Panc1 (cell line): Measurements from ENCODE around the gene HOXA11. TPM values are rescaled to one million over a fixed set of nuclear protein-coding genes. Genes with fewer than 3 reads are reported as not detected.

Experiments used
- ATAC-seq: fragments of 200-7000 bp; cut with Tn5 transposase; 2 replicates; pipeline ENCODE4 v1.9.1; 2020; ENCODE audit warnings: mild to moderate bottlenecking, moderate library complexity
- BruUV-seq: library from RNA; stranded (reverse); fragments of 400-500 nt; replicated peaks from 2 replicates; lab custom pipeline; 2021; lab: Mats Ljungman, UMichigan
- CTCF ChIA-PET: fragments of 300-600 bp; sonication (Branson Sonifier 250); formaldehyde crosslinking; loops from one replicate; lab custom pipeline; 2022; ENCODE audit warnings: antibody characterized with exemption; lab: Charles Lee
- POLR2A ChIA-PET: fragments of 300-600 bp; sonication (Branson Sonifier 250); formaldehyde crosslinking; loops from one replicate; lab custom pipeline; 2022; ENCODE audit warnings: antibody characterized with exemption; lab: Charles Lee
- DNase-seq: peaks from one replicate; pipeline ENCODE4 v3.0.0-alpha.2; 2010; ENCODE audit warnings: low read depth, low spot score
- H3K27ac ChIP-seq: 2 replicates; pipeline ENCODE4 v1.5.1; 2011; ENCODE audit warnings: mild to moderate bottlenecking, low read length, inconsistent platforms
- H3K27me3 ChIP-seq: fragments of 200-500 bp; sonication (Bioruptor generic); 2 replicates; pipeline ENCODE4 v1.6.0; 2014; ENCODE audit warnings: low read length, inconsistent platforms; ENCODE audit not compliant: control insufficient read depth, insufficient read depth
- H3K36me3 ChIP-seq: fragments of 200-500 bp; sonication (Bioruptor generic); 2 replicates; pipeline ENCODE4 v1.5.1; 2014; ENCODE audit warnings: inconsistent platforms, mild to moderate bottlenecking, low read length, moderate library complexity; ENCODE audit not compliant: control insufficient read depth, insufficient read depth
- H3K4me1 ChIP-seq: 2 replicates; pipeline ENCODE4 v1.5.1; 2011; ENCODE audit warnings: inconsistent platforms, mild to moderate bottlenecking, low read length, moderate library complexity; ENCODE audit not compliant: control insufficient read depth, insufficient read depth
- H3K4me3 ChIP-seq, 2 experiments: 2 replicates each; pipeline ENCODE4 v1.5.1; 2011 to 2012; ENCODE audit warnings: low read depth in 2 of 2, low read length in 2 of 2, mild to moderate bottlenecking in 2 of 2, inconsistent platforms in 1 of 2, moderate library complexity in 1 of 2
- H3K9me3 ChIP-seq: fragments of 200-500 bp; sonication (Bioruptor generic); 2 replicates; pipeline ENCODE4 v1.5.1; 2014; ENCODE audit warnings: low read depth, mild to moderate bottlenecking, inconsistent platforms, low read length, moderate library complexity; ENCODE audit not compliant: control insufficient read depth, insufficient read depth
- POLR2AphosphoS5 ChIP-seq: IDR thresholded peaks from 2 replicates; pipeline ENCODE4 v1.6.1; 2012; ENCODE audit warnings: mild to moderate bottlenecking, low read depth, low read length, moderate library complexity
- SIN3A ChIP-seq: IDR thresholded peaks from 2 replicates; pipeline ENCODE4 v1.6.1; 2012; ENCODE audit warnings: low read depth, mild to moderate bottlenecking, low read length, moderate library complexity, borderline replicate concordance; ENCODE audit not compliant: insufficient read depth
- TCF7L2 ChIP-seq: IDR thresholded peaks from 2 replicates; pipeline ENCODE4 v1.6.1; 2011; ENCODE audit warnings: mild to moderate bottlenecking, low read depth, low read length, inconsistent platforms
- in situ Hi-C: cut with HindIII; loops from 2 replicates; pipeline ENCODE4 v1.10.0; 2016; ENCODE audit warnings: low sequenced_read_pairs, low pct_unique_long_range_greater_than_20kb
- intact Hi-C: fragments of 100-400 bp; cut with micrococcal nuclease; formaldehyde crosslinking; loops from one replicate; pipeline ENCODE4 v1.10.0; 2022; ENCODE audit not compliant: unreplicated experiment
- total RNA-seq: library from RNA; stranded (reverse); gene quantifications from one replicate; pipeline ENCODE4 v1.2.1, GENCODE V29; 2021; ENCODE audit not compliant: unreplicated experiment
- TF ChIP-seq, protein P1 (sequence below): fragments of 450-650 bp; IDR thresholded peaks from 2 replicates; pipeline ENCODE4 v1.5.1; 2017; ENCODE audit warnings: mild to moderate bottlenecking
- TF ChIP-seq, protein P2 (sequence below), 2 experiments: IDR thresholded peaks; 2 replicates each; pipeline ENCODE4 v1.6.1; 2011 to 2012; ENCODE audit warnings: low read depth in 2 of 2, control low read depth in 1 of 2, low read length in 1 of 2, mild to moderate bottlenecking in 1 of 2, moderate library complexity in 1 of 2; ENCODE audit not compliant: insufficient read depth in 1 of 2

HOXA11 gene
- total RNA-seq, 1 experiment from 2014 or later: 0.57 TPM

DNA sequence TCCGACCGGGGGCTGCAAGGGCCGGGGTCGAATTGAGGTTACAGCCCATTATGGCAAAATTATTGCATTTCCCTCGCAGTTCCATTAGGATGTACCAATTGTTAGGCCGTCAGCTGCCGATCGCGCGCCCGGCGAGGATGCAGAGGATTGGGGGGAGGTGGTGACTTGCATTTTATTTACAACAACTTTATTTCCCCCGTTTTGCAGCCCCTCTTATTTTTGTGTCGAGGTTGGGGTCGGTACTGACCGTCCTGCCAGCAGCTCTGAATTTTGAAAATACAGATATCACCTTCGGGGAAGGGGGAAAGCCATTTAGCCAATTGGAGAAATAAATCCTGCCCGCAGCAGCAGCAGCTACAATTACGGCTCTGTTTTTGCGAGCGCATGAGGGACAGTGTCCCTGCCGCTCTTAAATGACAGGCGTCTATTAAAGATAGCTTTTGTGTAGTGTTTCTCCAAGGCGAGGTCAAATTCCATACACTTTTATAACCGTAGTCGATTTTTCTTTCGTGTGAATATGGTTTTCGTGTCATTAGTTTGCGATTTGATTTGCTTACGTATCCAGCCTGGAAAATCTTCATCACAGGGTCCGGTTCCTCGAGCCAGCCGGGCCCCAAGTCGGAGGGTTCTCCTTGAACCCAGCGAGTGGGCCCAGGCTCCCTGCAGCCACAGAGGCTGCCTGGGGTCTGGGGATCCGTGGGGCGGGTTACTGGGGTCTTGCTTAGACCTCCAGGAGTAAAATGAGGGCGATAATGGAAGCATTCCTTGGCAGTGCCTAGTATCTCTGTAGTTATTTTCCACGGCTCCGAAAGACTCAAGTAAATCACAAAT, 40.9 kb downstream of the HOXA11 start:
- H3K36me3 ChIP-seq: no peaks in the 10 kb centered on the region
- CTCF ChIA-PET: interaction anchor here (2.7 kb wide), 1 partner anchor 462 kb away, joined by 9 read pairs; no protein-coding TSS in a partner anchor
- POLR2A ChIA-PET: no interaction called here
- BruUV-seq: no TSS peak
- ATAC-seq (no peak), DNase-seq (no peak)
- H3K4me1 ChIP-seq: peaks cover 21% of the 10 kb centered on the region
- in situ Hi-C loops: loop anchor here (5.0 kb wide), 1 partner anchor 287 kb away; no protein-coding TSS in a partner anchor
- H3K27me3 ChIP-seq: no peaks in the 10 kb centered on the region
- TF ChIP-seq, protein P1, sequence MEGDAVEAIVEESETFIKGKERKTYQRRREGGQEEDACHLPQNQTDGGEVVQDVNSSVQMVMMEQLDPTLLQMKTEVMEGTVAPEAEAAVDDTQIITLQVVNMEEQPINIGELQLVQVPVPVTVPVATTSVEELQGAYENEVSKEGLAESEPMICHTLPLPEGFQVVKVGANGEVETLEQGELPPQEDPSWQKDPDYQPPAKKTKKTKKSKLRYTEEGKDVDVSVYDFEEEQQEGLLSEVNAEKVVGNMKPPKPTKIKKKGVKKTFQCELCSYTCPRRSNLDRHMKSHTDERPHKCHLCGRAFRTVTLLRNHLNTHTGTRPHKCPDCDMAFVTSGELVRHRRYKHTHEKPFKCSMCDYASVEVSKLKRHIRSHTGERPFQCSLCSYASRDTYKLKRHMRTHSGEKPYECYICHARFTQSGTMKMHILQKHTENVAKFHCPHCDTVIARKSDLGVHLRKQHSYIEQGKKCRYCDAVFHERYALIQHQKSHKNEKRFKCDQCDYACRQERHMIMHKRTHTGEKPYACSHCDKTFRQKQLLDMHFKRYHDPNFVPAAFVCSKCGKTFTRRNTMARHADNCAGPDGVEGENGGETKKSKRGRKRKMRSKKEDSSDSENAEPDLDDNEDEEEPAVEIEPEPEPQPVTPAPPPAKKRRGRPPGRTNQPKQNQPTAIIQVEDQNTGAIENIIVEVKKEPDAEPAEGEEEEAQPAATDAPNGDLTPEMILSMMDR: peak; percentile 55
- no peak for TF ChIP-seq POLR2AphosphoS5
- peak overlapping the region; percentile 41 to 58 for H3K4me3 ChIP-seq
- intact Hi-C loops: no loop called here
- no peaks in the 10 kb centered on the region for H3K9me3 ChIP-seq
- H3K27ac ChIP-seq: peak overlapping the region; percentile 10; the same call in 1 of the 2 replicates

DNA sequence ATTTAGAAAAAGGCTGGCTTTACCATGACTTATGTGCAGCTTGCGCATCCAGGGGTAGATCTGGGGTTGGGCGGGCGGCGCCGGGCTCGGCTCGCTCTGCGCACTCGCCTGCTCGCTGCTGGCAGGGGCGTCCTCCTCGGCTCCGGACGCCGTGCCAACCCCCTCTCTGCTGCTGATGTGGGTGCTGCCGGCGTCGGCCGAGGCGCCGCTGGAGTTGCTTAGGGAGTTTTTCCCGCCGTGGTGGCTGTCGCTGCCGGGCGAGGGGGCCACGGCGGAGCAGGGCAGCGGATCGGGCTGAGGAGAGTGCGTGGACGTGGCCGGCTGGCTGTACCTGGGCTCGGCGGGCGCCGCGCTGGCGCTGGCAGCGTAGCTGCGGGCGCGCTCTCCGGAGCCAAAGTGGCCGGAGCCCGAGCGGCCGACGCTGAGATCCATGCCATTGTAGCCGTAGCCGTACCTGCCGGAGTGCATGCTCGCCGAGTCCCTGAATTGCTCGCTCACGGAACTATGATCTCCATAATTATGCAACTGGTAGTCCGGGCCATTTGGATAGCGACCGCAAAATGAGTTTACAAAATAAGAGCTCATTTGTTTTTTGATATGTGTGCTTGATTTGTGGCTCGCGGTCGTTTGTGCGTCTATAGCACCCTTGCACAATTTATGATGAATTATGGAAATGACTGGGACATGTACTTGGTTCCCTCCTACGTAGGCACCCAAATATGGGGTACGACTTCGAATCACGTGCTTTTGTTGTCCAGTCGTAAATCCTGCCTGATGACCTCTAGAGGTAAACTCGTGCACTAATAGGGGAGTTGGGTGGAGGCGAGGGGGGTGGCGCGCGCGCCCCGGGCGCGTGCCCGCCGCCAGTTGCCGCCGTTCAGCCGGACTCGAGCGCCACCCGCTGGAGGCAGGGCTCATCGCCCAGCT, 41.7 kb downstream of the HOXA11 start, which contains the start of gene HOXA5:
Gene HOXA5, minus strand, starts transcription at position 659 of the 927 bp plus-strand sequence. Its CDS starts 74 bp downstream, at position 585.
- ChIA-PET POLR2A (no interaction called here), CTCF (interaction anchor here (0.8 to 2.7 kb wide), 4 partner anchors 12 to 462 kb away, joined by 3 to 9 read pairs (median 4); no protein-coding TSS in a partner anchor)
- Histone ChIP-seq H3K36me3 (no peaks in the 10 kb centered on the region), H3K4me1 (peaks cover 14% of the 10 kb centered on the region), H3K27ac (peak within 1 kb of the TSS; percentile 84), H3K27me3 (no peaks in the 10 kb centered on the region), H3K4me3 (peak within 1 kb of the TSS; percentile 58 to 87), H3K9me3 (no peaks in the 10 kb centered on the region)
- ATAC-seq (peak; percentile 85), DNase-seq (peak; percentile 79)
- in situ Hi-C loops: loop anchor here (5.0 kb wide), 1 partner anchor 286 kb away; no protein-coding TSS in a partner anchor
- TF ChIP-seq TCF7L2: no peak
- TF ChIP-seq, protein P1: peak; percentile 95
- intact Hi-C loops: no loop called here
- BruUV-seq: no TSS peak

DNA sequence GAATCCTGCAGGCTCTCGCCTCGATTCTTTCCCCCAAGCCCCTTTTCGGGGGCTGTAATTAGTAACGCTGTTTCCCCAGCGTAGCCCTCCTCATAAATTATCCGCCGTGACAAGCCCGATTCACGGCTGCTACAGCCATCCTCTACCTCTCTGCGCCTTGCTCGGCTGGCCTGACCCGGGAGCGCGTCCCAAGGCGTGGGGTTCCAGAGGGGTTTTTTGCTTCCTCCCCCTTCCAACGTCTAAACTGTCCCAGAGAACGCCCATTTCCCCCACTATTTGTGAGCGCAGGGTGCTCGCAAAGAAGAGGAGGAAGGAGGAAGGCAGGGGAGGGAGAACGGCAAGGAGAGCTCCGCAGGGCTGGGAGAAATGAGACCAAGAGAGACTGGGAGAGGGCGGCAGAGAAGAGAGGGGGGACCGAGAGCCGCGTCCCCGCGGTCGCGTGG, 42.4 kb downstream of the HOXA11 start:
- no peaks in the 10 kb centered on the region for H3K36me3 ChIP-seq
- DNase-seq (no peak), ATAC-seq (peak; percentile 55)
- in situ Hi-C loops (loop anchor here (5.0 kb wide), 1 partner anchor 285 kb away; no protein-coding TSS in a partner anchor), intact Hi-C loops (no loop called here)
- POLR2A ChIA-PET: no interaction called here
- TF ChIP-seq, protein P1: no peak
- no peak for TF ChIP-seq TCF7L2
- TF ChIP-seq SIN3A: no peak
- TF ChIP-seq, protein P2, sequence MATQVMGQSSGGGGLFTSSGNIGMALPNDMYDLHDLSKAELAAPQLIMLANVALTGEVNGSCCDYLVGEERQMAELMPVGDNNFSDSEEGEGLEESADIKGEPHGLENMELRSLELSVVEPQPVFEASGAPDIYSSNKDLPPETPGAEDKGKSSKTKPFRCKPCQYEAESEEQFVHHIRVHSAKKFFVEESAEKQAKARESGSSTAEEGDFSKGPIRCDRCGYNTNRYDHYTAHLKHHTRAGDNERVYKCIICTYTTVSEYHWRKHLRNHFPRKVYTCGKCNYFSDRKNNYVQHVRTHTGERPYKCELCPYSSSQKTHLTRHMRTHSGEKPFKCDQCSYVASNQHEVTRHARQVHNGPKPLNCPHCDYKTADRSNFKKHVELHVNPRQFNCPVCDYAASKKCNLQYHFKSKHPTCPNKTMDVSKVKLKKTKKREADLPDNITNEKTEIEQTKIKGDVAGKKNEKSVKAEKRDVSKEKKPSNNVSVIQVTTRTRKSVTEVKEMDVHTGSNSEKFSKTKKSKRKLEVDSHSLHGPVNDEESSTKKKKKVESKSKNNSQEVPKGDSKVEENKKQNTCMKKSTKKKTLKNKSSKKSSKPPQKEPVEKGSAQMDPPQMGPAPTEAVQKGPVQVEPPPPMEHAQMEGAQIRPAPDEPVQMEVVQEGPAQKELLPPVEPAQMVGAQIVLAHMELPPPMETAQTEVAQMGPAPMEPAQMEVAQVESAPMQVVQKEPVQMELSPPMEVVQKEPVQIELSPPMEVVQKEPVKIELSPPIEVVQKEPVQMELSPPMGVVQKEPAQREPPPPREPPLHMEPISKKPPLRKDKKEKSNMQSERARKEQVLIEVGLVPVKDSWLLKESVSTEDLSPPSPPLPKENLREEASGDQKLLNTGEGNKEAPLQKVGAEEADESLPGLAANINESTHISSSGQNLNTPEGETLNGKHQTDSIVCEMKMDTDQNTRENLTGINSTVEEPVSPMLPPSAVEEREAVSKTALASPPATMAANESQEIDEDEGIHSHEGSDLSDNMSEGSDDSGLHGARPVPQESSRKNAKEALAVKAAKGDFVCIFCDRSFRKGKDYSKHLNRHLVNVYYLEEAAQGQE (IDR thresholded peaks at IDR 0.05; ENCODE audit: insufficient read depth in 1 of 2, low read depth in 2 of 2, low read length in 1 of 2): no peak
- TF ChIP-seq POLR2AphosphoS5: no peak
- peak overlapping the region; percentile 58 to 87 for H3K4me3 ChIP-seq
- no peaks in the 10 kb centered on the region for H3K9me3 ChIP-seq
- H3K27me3 ChIP-seq: no peaks in the 10 kb centered on the region
- peaks cover 20% of the 10 kb centered on the region for H3K4me1 ChIP-seq
- CTCF ChIA-PET: interaction anchor here (0.6 to 2.7 kb wide), 4 partner anchors 37 to 461 kb away, joined by 3 to 9 read pairs (median 4); no protein-coding TSS in a partner anchor
- no TSS peak for BruUV-seq
- peak overlapping the region; percentile 84 for H3K27ac ChIP-seq
